Stimulated activated CD4-positive, alpha-beta T cell treated with anti-CD3 and anti-CD28 coated beads, Interleukin-1b, Interleukin-23, amount 100 ng/mL, for 24 hours (primary cell): ENCODE results near the gene UBE2M.

Experiments used
- DNase-seq, 4 experiments: peaks; one replicate each; pipeline ENCODE4 v3.0.0-alpha.2; 2020; ENCODE audit warnings: low read depth in 4 of 4, low spot score in 1 of 4

The UBE2M gene

DNA sequence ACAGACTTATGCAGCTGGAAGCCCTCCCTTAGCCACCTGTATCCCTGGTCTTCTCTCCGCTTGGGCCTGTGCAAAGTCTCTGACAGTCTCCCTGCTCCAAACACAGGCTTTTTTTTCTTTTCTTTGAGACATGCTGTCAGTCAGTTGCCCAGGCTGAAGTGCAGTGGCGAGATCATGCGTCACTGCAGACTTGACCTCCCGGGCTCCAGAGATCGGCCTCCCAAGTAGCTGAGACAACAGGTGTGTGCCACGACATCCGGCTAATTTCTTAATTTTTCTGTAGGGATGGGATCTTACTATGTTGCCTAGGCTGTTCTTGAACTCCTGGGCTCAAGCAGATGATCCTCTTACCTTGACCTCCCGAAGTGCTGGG, 13.2 kb upstream of the UBE2M start:
- DNase-seq = no peak

DNA sequence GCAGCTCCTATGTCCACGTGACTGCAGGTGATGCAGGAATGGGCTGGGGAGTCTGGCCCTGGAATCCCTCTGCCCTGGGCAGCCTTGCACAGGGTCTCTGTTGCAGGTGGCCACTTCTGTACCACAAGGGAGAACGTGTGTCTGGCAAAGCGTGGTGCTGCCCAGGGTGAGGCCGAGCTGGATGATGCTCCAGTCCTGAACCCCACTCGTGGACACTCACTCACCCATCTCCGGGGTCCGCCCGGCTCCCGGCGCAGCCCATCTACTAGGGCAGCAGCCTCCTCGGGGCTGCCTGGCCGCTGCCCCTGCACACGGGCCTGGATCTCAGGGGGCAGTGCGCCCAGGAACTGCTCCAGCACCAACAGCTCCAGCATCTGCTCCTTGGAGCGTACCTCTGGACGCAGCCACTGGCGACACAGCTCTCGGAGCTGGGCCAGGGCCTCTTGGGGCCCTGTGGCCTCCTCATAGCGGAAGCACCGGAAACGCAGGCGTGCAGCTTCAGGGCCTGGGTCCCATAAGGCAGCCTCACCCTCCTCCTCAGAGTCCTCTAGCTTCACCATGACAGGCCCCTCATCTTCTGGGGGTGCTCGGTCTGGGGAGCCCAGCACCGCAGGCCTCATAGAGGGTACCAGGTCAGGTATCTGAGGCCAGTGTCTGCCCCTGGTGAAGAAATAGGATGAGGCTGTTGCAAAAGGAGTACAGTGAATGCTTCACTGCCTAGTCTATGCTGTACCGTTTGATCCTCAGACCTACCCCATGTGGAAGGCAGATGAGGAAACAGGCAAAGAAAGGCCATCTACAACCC, 12.6 kb upstream of the UBE2M start:
- DNase-seq = no peak

DNA sequence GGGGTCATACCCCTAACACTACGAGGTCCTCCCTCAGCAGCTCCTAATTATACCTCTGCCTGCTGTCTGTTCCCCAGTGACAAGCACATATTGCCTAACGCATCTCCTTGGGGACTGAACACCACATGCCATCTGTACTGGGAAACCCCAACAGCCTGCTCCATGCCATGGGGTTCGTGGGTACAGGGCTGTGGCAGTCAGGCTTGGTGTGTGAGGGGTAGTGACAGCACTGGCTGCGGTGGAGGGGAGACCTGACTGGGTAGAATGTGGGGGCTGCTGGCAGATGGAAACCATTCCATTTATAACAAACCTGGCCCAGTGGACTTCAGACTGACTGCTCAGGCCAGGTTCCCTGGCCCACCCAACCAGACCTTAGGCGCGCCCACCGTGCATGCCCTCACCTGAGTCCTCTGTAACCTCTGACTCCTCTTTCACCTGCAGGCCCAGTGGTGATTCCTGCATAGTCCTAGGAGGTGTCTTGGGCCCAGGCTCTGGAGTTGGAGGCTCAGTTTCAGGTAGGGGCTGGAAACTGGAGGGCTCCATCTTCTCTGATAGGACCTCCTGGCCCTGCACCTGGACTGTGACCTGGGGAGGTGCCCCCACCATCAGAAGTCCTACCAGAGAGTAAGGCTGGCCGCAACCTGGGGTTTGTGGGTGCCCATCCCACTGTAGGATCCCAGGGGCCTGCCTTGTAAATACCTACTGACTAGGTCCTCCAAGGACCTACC, 11.7 kb upstream of the UBE2M start:
- no peak for DNase-seq

DNA sequence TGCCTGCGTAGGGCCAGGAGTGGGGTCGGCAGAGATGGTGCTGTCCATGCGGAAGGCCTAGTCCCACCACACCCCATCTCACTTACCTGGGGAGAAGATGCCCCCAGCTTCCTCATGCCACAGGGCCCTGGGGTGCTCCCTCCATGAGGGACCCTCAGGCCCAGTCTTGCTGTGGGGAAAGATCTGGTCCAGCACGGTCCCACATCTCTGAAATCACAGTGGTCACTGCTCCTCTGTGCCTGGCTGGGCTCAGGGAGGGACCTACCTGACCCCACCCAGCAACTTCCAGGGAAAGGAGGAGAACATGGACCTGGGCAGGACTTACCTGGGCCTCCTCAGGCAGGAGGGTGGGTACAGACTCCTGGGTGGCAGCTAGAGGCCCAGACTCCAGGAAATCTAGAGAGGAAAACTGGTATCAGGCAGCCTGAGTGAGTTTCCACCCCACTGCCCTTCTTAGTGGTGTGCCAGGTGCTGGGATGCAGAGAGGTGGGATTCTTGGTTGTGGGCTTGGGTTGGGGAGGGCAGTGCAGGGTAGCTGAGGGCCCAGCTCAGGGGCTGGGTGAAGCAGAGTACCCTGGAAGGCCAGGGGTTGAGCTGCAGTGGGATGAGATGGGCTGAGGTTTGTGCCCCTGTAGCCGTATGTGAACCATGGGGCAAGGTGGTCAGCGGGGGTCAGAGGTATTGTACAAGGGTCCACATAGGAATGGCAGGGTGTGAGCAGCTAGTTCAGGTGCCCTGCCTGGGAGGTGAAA, 11.0 kb upstream of the UBE2M start:
- no peak for DNase-seq

DNA sequence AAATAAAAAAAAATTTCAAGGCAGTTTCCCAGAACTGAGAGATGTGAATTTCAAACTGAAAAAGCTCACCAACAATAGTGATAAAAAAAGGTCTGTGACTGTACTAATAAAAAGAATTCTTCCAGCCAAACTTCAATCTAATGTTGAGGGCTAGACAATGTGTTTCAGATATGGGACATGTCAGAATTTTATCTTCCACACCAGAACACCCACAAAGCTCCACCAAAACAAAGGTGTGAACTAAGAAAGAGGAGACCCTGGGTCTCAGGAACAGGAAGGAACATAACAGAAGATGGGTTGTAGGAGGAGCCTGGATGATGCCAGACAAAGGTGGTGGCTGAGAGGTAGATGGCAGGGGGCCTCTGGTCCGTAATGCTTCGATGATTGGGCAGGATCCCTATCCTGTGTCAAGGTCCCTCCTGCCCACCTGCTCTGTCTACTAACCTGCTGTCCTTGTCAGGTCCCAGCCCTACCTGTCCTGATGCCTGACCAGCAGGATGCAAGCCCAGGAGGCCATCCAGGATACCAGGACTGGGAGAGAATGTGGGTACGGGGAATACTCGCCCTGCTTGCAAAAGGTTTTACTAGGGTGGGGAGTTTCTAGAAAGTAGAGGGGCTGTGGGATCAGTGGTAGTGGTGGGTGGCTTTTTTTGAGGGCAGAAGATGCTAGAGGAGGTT, 10.2 kb upstream of the UBE2M start:
- DNase-seq = no peak

DNA sequence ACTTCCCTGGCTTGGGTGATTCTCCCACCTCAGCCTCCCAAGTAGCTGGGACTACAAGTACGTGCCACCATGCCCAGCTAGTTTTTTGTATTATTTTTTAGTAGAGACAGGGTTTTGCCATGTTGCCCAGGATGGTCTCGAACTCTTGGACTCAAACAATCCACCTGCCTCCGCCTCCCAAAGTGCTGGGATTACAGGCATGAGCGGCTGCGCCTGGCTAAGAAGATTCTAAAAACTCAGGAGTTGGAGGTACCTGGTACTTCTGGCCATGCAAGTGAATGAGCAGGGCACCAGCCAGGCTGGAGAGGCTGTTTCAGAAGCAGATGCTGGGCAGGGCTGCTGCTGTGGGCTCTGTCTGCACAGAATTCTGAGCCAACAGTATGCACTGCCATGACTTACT, 8.6 kb upstream of the UBE2M start:
- no peak for DNase-seq

DNA sequence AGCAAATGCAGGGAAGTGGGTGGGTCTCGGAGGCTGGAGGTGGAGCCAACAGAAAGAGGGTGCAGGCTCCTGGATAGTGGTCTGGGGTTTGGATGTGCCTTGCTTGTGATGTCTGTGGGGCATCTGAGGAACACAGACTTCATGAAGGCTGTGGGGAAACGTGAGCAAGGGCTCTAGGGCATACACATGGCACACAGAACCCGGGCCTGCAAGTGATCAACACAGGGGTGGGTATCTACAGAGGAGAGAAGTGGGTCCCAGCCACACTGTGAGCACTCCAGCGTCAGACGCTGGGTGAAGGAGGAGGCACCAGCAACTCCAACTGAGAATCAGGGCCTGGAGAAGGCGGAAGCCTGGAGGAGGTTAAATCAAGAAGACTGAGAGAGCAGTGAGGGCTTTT, 5.4 kb upstream of the UBE2M start:
- no peak for DNase-seq

DNA sequence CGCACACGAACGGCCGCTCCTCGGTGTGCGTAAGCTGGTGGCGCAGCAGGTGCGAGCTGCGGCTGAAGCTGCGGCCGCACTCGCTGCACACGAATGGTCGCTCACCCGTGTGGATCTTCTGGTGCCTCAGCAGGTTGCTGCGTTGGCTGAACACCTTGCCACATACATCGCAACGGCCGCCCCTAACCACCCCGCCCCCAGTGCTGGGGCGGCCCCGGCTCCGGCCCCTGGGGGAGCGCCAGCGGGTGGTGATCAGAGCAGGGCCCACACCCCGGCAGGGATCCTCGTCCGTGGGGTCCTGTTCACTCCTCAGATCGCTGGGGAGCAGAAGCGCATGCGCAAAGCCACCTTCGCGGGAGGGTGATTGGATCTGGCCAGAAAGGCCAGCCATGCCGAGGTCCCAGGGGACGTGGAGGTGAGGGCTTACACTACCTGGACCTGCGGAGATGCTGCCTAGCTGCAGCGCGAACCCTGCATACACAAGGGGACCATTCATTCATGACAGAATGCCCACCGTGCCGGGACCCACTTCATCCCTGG, 4.7 kb upstream of the UBE2M start:
- no peak for DNase-seq

DNA sequence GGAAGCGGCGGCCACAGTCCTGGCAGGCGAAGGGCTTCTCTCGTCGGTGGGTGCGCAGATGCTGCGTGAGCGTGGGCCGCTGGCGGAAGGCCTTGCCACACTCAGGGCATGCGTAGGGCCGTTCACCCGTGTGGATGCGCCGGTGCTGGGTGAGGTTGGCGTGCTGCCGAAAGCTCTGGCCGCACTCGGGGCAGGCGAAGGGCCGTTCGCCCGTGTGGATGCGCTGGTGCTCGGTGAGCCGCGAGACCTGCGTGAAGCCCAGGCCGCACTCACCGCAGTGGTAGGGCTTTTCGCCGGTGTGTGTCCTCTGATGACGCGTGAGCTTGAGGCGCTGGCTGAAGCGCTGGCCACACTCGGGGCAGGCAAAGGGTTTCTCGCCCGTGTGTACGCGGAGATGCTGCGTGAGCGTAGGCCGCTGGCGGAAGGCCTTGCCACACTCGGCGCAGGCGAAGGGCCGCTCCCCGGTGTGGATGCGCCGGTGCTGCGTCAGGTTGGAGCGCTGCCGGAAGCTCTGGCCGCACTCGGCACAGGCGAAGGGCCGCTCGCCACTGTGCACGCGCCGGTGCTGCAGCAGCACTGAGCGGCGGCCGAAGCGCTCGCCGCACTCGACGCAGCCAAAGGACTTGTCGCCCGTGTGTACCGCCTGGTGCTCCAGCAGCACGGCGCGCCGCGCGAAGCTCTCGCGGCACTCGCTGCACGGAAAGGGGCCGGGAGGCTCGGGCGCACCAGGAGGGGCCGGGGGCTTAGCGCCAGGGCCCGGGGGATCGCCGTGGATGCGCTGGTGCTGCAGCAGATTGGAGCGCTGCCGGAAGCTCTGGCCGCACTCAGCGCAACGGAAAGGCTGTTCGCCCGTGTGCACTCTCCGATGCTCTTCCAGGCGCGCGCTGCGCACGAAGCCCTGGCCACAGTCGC, 4.0 kb upstream of the UBE2M start:
- no peak for DNase-seq

DNA sequence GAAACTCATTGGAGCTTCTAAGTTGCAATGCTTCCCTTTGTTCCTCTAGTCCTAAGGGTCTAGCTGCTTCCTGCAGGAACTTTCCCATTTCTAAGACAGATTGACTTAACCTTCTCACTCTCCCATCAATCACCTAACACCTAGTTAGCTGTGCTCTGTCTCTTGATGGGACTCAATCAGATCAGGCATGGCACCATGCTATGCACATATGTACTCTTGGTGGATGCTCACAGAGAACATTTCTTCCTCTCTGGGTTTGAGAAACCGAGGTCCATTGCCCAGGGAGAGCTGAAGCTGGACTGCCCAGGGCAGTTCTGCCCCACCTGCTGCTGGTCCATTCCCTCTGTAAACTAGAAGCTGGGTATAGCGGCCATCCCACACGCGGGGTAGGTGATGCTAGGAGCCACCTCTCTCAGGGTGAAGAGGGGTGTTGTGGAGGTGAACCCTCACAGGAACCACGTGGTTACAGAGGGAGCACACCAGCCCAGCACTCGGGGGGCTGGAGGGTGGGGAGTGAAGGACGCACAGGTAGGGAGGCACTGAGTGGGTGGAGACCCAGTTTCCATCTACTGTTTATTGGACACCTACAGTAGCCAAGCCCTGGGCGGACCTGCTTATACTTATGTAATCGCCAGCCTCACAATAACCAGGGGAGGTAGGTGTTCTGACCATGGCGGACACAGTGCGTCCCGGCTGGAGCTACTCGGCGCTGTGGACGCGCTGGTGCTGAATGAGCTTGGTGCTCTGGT, 3.1 kb upstream of the UBE2M start:
- DNase-seq = no peak

DNA sequence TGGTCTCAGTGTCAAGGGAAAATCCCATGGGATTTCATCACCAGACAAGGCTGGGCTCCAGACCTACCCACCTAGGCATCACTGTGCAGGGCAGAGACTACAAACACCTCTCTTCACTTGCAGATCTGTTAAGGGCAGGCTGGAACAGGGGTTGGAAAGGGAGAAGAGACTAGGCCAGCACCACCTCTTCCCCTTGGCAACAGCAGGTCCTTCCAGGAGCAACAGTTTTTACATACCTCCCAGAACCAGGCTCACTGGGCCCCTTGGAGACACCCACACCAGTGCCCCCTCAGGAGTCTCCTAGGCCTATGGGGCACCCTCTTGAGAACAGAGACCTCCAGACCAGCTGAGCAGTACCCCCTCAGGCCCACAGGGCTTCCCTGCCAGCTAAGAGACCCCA, 2.5 kb upstream of the UBE2M start:
- no peak for DNase-seq

DNA sequence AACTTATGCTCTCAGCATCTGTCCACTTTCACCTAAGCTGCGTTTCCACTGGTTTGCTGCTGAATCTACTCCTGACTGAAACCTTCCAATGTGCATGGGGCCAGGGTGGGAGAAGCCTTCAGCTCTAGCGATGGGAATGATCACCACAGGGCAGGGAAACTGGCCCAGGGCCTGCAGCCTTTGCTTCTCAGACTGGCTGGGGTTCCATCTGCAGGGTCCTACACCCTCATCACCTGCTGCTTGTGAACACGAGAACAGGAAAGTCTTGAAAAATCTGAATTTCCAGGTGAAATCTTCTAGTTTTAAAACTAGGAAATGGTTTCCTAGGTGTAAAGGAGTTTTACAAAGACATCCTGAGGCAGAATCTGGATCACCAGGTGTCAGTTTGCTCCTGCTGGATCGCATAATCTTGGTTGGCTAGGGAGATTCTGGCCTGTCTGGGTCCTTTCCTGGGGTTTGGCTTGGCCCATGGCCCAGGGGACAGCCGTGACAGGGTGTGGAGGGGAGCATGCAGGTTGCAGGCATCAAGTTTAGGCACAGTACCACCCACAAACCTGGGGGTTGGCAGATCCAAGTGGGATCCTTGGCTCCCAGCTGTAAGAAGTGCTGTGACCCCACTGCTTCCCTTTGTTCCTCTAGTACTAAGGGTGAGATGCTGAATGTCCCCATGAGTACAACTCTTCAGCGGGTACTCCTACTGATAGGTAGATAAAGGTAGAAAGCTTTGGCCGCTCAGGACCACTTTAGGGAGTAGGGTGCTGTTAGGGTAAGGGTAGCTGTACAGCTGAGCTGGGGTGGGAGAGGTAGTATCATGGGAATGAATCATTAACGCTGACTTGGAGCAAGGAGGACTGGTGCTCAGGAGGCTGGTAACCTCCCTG, 1.8 kb upstream of the UBE2M start:
- DNase-seq = no peak

DNA sequence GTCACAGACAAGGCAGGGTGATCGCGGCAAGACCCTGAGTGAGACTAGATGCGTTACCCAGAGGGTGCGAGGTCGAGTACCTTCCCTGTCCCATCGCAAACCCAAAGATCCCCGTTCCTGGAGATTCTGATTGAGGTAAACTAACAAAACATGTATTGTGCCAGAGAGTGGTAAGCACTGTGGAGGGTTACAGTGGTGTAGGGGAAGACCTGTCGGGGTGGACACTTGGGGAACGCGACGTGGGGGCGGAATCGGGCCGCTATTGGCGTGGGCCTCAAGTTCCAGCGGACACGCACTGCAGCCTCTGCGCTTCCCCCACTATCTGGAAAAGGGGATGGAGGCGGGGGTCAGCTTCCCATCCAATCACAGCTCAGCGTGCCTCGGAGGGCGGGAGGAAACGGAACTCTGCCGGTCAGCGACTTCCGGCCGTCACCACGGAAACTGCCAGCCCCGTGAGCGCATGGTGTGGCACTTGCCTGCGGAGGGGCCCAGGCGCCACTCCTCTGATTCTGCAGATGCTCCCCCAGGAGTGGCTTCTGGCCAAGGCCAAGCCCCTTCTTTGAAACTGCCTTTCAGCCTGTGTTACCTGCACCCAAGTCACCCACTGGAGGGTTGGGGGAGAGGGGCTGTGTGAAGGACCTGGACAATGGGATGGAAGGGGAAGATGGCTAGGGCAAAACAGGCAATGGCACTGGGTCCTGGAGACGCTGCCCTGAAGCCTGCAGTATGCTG, 1.0 kb upstream of the UBE2M start:
- DNase-seq = peak in 2 of 4 experiments; percentile 70 to 80

DNA sequence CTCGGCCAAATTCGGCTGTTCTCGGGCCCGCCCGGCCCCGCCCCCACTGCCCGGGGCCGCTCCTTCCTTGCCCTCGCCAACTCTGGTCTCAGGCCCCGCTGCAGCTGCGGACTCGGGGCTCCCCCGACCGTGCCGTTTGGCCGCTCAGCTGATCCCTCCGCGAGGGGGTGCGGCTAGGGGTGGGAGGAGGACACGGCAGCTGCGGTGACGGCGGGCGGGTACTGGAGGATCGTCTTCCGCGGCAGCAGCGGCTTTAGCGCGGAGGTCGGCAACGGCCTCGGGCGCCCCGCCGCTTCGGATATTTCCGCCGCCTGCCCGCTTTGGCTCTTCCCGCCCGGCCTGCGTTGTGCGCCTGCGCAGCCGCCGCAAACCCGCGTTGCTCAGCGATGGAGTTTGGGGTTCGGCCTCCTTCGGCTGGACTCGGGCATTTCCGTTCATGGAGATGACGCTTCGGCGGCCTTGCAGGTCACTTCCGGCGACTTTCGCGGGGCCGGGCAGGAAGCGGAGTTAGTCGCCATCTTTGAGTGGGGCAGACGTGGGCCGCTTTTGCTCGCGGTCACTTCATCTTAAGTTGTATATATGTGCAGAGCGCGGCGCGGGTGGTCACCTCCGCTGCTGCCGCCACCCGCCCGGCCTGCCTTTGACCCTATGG, 338 bp upstream of the UBE2M start:
- DNase-seq = peak; percentile 91 to 100 (median 99)

DNA sequence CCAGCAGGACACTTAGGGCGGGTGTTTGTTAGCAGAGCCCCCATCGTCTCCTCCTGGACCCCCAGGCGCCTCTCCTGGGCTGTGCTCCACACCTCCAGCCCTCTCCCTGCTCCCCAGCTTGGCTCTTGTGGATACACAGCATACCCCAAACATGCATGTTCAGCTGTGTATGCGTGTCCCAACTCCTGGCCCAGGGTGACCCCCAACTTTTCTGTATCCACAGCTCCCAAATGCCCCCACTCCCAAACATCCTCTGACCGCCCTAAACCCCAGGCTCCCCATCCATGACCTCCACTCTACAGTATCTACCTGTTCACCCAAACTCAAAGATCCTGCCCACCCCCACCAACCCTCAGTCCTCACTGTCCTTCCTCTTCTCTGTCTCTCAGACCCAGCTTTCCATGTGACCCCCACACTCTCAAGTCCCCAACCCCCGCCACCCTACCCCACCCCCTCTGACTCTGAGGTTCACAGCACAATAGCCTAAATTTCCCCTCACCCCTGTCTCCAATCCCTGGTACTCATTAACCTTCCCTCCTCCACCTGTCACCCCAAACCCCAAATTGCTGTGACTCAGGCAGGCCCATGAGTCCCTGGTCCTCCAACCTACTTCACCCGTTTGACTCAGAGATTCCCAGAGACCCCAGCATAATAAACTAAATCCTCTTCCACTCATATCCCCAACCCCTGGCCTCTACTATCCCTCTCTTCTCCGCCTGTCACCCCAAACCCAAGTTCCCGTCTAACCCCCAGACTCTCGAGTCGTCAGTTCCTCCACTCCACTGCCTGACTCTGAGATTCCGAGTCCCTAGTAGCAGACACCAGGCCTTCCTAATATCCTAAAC, 968 bp downstream of the UBE2M start:
- DNase-seq = no peak

DNA sequence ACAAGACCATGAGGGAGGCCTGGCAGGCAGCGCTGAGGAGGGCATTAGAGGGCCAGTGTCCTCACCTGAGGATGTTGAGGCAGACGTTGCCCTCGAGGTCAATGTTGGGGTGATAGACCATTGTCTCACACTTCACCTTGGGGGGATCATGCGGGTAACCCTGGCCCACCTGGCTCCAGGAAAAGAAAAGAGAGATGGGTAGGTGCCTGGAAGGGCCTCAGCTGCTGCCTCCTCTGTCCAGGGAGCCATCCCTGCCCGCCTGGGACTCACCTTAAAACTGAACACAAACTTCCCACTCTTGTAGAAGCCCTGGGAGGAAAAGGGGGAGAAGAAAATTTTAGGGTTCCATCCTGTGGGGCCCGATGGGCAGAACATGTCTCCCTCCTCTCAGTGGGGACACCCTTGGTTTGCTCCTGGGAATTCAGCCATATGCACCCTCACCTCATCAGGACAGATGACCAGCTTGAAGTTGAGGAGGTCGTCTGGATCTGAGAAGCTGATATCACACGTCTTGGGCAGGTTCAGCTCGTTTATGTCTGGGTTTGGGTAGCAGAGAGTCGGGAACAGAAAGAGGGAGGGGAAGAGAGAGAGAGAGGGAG, 1.7 kb downstream of the UBE2M start:
- DNase-seq = no peak
